HepG2 (cell line): Measurements from ENCODE around the gene FAT1. TPM values are rescaled to one million over a fixed set of nuclear protein-coding genes. Genes with fewer than 3 reads are reported as not detected.

ENCODE experiments used
- ATAC-seq: fragments of 200-7000 bp; cut with Tn5 transposase; 3 replicates; pipeline ENCODE4 v1.9.1; 2020; ENCODE audit warnings: mild to moderate bottlenecking, moderate library complexity
- BruUV-seq: library from RNA; stranded (reverse); fragments of 400-500 nt; replicated peaks from 2 replicates; lab custom pipeline; 2021; lab: Mats Ljungman, UMichigan
- CTCF ChIA-PET: fragments of 300-600 bp; formaldehyde crosslinking; extraction: SDS; loops from one replicate; lab custom pipeline; 2021; ENCODE audit warnings: low total read pairs, inconsistent platforms, low intra/inter-chr PET ratio; lab: Yijun Ruan, JAX
- POLR2A ChIA-PET: fragments of 350-600 bp; sonication (Branson Sonifier 250); formaldehyde crosslinking; loops from one replicate; lab custom pipeline; 2020; ENCODE audit warnings: antibody characterized with exemption, inconsistent platforms; lab: Yijun Ruan, JAX
- DNase-seq: peaks from one replicate; pipeline ENCODE4 v3.0.0-alpha.2; 2015; ENCODE audit warnings: low spot score
- FAIRE-seq: peaks from 3 replicates; lab custom pipeline; 2011; peaks lifted over from hg19 to GRCh38; lab: Jason Lieb, UNC
- H2AFZ ChIP-seq: one replicate; pipeline ENCODE4 v1.6.1; 2011; ENCODE audit warnings: low read length, inconsistent platforms
- H3K27ac ChIP-seq: fragments of 300-600 bp; 3 replicates; pipeline ENCODE4 v1.8.0; 2011; ENCODE audit warnings: mixed run types, mild to moderate bottlenecking, mixed read lengths, low read length, inconsistent platforms; ENCODE audit not compliant: insufficient read depth; ENCODE audit errors: extremely low read length
- H3K27me3 ChIP-seq, 2 experiments: fragments of 200-600 bp in 1 of 2; 2 replicates in 1 of 2; 3 replicates in 1 of 2; pipeline versions ENCODE4 v1.6.0 to v1.8.0; 2011; ENCODE audit warnings: low read length in 2 of 2, mild to moderate bottlenecking in 2 of 2, moderate library complexity in 2 of 2, inconsistent platforms in 1 of 2; ENCODE audit not compliant: insufficient read depth in 2 of 2, control insufficient read depth in 1 of 2
- H3K36me3 ChIP-seq, 2 experiments: fragments of 200-600 bp in 1 of 2; replicated peaks in 1 of 2; 2 replicates in 1 of 2; 3 replicates in 1 of 2; pipeline versions ENCODE4 v1.5.1 to v1.8.0; 2011; ENCODE audit warnings: low read length in 2 of 2, inconsistent platforms in 1 of 2; ENCODE audit not compliant: insufficient read depth in 2 of 2, control insufficient read depth in 1 of 2
- H3K4me1 ChIP-seq: 2 replicates; pipeline ENCODE4 v1.5.1; 2012; ENCODE audit warnings: low read length, inconsistent platforms; ENCODE audit not compliant: insufficient read depth
- H3K4me2 ChIP-seq: 2 replicates; pipeline ENCODE4 v1.6.0; 2011; ENCODE audit warnings: low read depth, low read length, inconsistent platforms
- H3K4me3 ChIP-seq, 3 experiments: fragments of 200-600 bp in 1 of 3; sonication (generic), shearing (Covaris generic) in 1 of 3; replicated peaks in 1 of 3; 2 replicates each; pipeline ENCODE4 v1.5.1; 2011 to 2016; ENCODE audit warnings: low read length in 3 of 3, inconsistent platforms in 2 of 3, low read depth in 2 of 3, mild to moderate bottlenecking in 2 of 3, control low read depth in 1 of 3, mixed read lengths in 1 of 3; ENCODE audit not compliant: insufficient read depth in 1 of 3
- H3K79me2 ChIP-seq: one replicate; pipeline ENCODE4 v1.6.1; 2011; ENCODE audit warnings: low read length, inconsistent platforms; ENCODE audit not compliant: insufficient read depth
- H3K9ac ChIP-seq: 2 replicates; pipeline ENCODE4 v1.6.0; 2011; ENCODE audit warnings: mild to moderate bottlenecking, low read depth, low read length, inconsistent platforms; ENCODE audit not compliant: insufficient read depth
- H3K9me3 ChIP-seq: 2 replicates; pipeline ENCODE4 v1.5.1; 2012; ENCODE audit warnings: mild to moderate bottlenecking, low read length
- H4K20me1 ChIP-seq: 2 replicates; pipeline ENCODE4 v1.6.0; 2011; ENCODE audit warnings: inconsistent platforms, mild to moderate bottlenecking, low read length, moderate library complexity; ENCODE audit not compliant: insufficient read depth
- FIP1L1 ChIP-seq: fragments of 200-400 bp; formaldehyde crosslinking; IDR thresholded peaks from 2 replicates; pipeline ENCODE4 v1.6.1; 2018; ENCODE audit warnings: low read depth, mild to moderate bottlenecking, low read length, moderate library complexity, borderline replicate concordance; ENCODE audit not compliant: insufficient read depth
- HHEX ChIP-seq: IDR thresholded peaks from 2 replicates; pipeline ENCODE4 v1.6.1; 2016; ENCODE audit warnings: control low read depth
- HMG20A ChIP-seq: IDR thresholded peaks from 2 replicates; pipeline ENCODE4 v1.6.1; 2016; ENCODE audit warnings: borderline replicate concordance
- SNAI1 ChIP-seq: sonication (generic); formaldehyde crosslinking; IDR thresholded peaks from 2 replicates; pipeline ENCODE4 v1.5.0; 2020; ENCODE audit warnings: mild to moderate bottlenecking, missing genetic modification reagents, borderline replicate concordance
- ZHX2 ChIP-seq, 2 experiments: sonication (generic) in 1 of 2; formaldehyde crosslinking in 1 of 2; IDR thresholded peaks; 2 replicates each; pipeline versions ENCODE4 v1.6.1 to v1.9.0; 2014 to 2022; ENCODE audit warnings: antibody characterized with exemption in 1 of 2, borderline replicate concordance in 1 of 2, inconsistent platforms in 1 of 2, low read depth in 1 of 2, missing genetic modification reagents in 1 of 2
- ZNF3 ChIP-seq: IDR thresholded peaks from 2 replicates; pipeline ENCODE4 v1.7.0; 2017; ENCODE audit warnings: inconsistent platforms
- ZNF30 ChIP-seq: sonication (generic); formaldehyde crosslinking; IDR thresholded peaks from 2 replicates; pipeline ENCODE4 v1.5.0; 2020; ENCODE audit warnings: mild to moderate bottlenecking, missing genetic modification reagents
- ZNF646 ChIP-seq: sonication (generic); formaldehyde crosslinking; IDR thresholded peaks from 2 replicates; pipeline ENCODE4 v1.9.0; 2021; ENCODE audit warnings: mild to moderate bottlenecking, missing genetic modification reagents
- ZNF710 ChIP-seq: sonication (generic); formaldehyde crosslinking; IDR thresholded peaks from 2 replicates; pipeline ENCODE4 v1.5.0; 2020; ENCODE audit warnings: mild to moderate bottlenecking, missing genetic modification reagents, borderline replicate concordance
- ZNF83 ChIP-seq: sonication (generic); formaldehyde crosslinking; IDR thresholded peaks from 2 replicates; pipeline ENCODE4 v1.4.0; 2020; ENCODE audit warnings: missing genetic modification reagents, mild to moderate bottlenecking, borderline replicate concordance
- WGBS: methylation state at CpG from one replicate; pipeline ENCODE4 v1.1.6; 2017; ENCODE audit warnings: low lambda C conversion rate; 5-methylcytosine and 5-hydroxymethylcytosine counted together
- in situ Hi-C: cut with HindIII; loops from 2 replicates; pipeline ENCODE4 v1.10.0; 2017; ENCODE audit warnings: low pct_unique_long_range_greater_than_20kb; ENCODE audit not compliant: extremely low pct_ligation_motif_present
- intact Hi-C: fragments of 100-400 bp; cut with micrococcal nuclease; formaldehyde crosslinking; loops from one replicate; pipeline ENCODE4 v1.10.0; 2022; ENCODE audit not compliant: unreplicated experiment
- polyA plus RNA-seq, 8 experiments: library from polyadenylated mRNA; depleted of rRNA in 3 of 8; stranded (reverse) in 7 of 8; unstranded in 1 of 8; fragments of >200 nt; fragmentation: Illumina TruSeq in 4 of 8; extraction: Trizol in 4 of 8; gene quantifications; 2 replicates each; pipeline versions ENCODE4 v1.2.1 to v1.2.3, GENCODE V29; 2011 to 2016; ENCODE audit warnings: low read depth in 4 of 8, missing spikeins in 1 of 8, mixed read lengths in 1 of 8; ENCODE audit not compliant: insufficient read depth in 1 of 8
- total RNA-seq, 5 experiments: library from RNA; depleted of rRNA; stranded (reverse); fragments of >200 nt; fragmentation: Illumina TruSeq; extraction: Trizol; gene quantifications; 2 replicates each; pipeline ENCODE4 v1.2.3, GENCODE V29; 2016; ENCODE audit warnings: low read depth in 1 of 5

FAT1 gene
- total and polyA plus RNA-seq, 2 of the 13 experiments (the other 11 are each of a cell fraction or from before 2014, with no cell fraction given) = 185 to 216 TPM

- intact Hi-C loops (no loop called here), in situ Hi-C loops (no loop called here)
- POLR2A ChIA-PET = no interaction called here
- H3K4me2 ChIP-seq = no peak overlapping the region
- H3K4me1 ChIP-seq = peaks cover 40% of the 10 kb centered on the region
- H3K79me2 ChIP-seq = no peaks in the 10 kb centered on the region
- no peak overlapping the region for H2AFZ ChIP-seq
- ATAC-seq = no peak
- H3K27ac ChIP-seq = no peak overlapping the region
- no peak for FAIRE-seq
- H3K9ac ChIP-seq = no peak overlapping the region
- 84% methylated on average over 2 of the region's 2 CpGs for WGBS
- H3K4me3 ChIP-seq = no peak overlapping the region
- H3K9me3 ChIP-seq = no peaks in the 10 kb centered on the region
- BruUV-seq = no TSS peak
- H4K20me1 ChIP-seq = no peaks in the 10 kb centered on the region
- CTCF ChIA-PET = no interaction called here
- no peak for DNase-seq
- H3K27me3 ChIP-seq = no peaks in the 10 kb centered on the region
- no peaks in the 10 kb centered on the region for H3K36me3 ChIP-seq
- TF ChIP-seq ZNF83 = no peak
- no peak for TF ChIP-seq ZNF30 (CRISPR knock-in tag)
- TF ChIP-seq ZNF710 (CRISPR knock-in tag) = no peak
- TF ChIP-seq FIP1L1 = no peak
- no peak for TF ChIP-seq ZNF3 (CRISPR knock-in tag)
- TF ChIP-seq SNAI1 = no peak
- no peak for TF ChIP-seq HHEX (CRISPR knock-in tag)
- TF ChIP-seq ZHX2 (IDR thresholded peaks at IDR 0.05; ENCODE audit: low read depth) = no peak
- TF ChIP-seq ZHX2 (CRISPR knock-in tag; IDR thresholded peaks at IDR 0.05; ENCODE audit: borderline replicate concordance) = no peak
- no peak for TF ChIP-seq HMG20A (CRISPR knock-in tag)
- TF ChIP-seq ZNF646 (CRISPR knock-in tag) = no peak
These were observed 48.0 kb upstream of the FAT1 start for GRCh38 chr4:186771624-186772023.
